Memory B cell (primary cell): ENCODE data around the gene EFCAB5.
"Not testable (repeated sequence)": the region's sequence is repeated elsewhere in the genome, so short reads cannot be mapped to it uniquely, and the experiment has no call there.

ENCODE experiments used
- ATAC-seq: fragments of 150-1000 bp; cut with Tn5 transposase; 2 replicates; pipeline ENCODE4 v1.10.0; 2021; ENCODE audit warnings: low read depth, mild to moderate bottlenecking, moderate library complexity
- DNase-seq, 2 donors: peaks; one replicate each; pipeline ENCODE4 v3.0.0; 2022; ENCODE audit warnings: low spot score in 2 of 2
- H3K27ac Mint-ChIP-seq: one replicate; pipeline ENCODE4 v1.8.0; 2022; ENCODE audit warnings: mild to moderate bottlenecking, moderate library complexity, mixed read lengths
- H3K27me3 Mint-ChIP-seq: one replicate; pipeline ENCODE4 v1.8.0; 2022; ENCODE audit warnings: mixed read lengths
- H3K36me3 Mint-ChIP-seq: one replicate; pipeline ENCODE4 v1.8.0; 2022; ENCODE audit warnings: mild to moderate bottlenecking, mixed read lengths
- H3K4me1 Mint-ChIP-seq: one replicate; pipeline ENCODE4 v1.8.0; 2022; ENCODE audit warnings: mixed read lengths
- H3K4me3 Mint-ChIP-seq: one replicate; pipeline ENCODE4 v1.8.0; 2022; ENCODE audit warnings: mild to moderate bottlenecking, moderate library complexity, mixed read lengths
- H3K9me3 Mint-ChIP-seq: one replicate; pipeline ENCODE4 v1.8.0; 2022; ENCODE audit warnings: mixed read lengths

Gene EFCAB5

GRCh38 chr17:30082773-30083172 lies 141.3 kb downstream of the EFCAB5 start:
- ATAC-seq (no peak), DNase-seq (no peak)
- H3K4me1 Mint-ChIP-seq, result no peaks in the 10 kb centered on the region
- H3K4me3 Mint-ChIP-seq, result no peak overlapping the region
- peaks cover 2% of the 10 kb centered on the region for H3K36me3 Mint-ChIP-seq
- no peak overlapping the region for H3K27ac Mint-ChIP-seq
- H3K27me3 Mint-ChIP-seq, result peaks cover 12% of the 10 kb centered on the region
- peaks cover 3% of the 10 kb centered on the region for H3K9me3 Mint-ChIP-seq

- Mint-ChIP-seq H3K4me3 (no peak overlapping the region), H3K4me1 (no peaks in the 10 kb centered on the region), H3K9me3 (peaks cover 3% of the 10 kb centered on the region), H3K27me3 (peaks cover 15% of the 10 kb centered on the region), H3K27ac (no peak overlapping the region), H3K36me3 (peaks cover 2% of the 10 kb centered on the region)
- no peak for ATAC-seq
- no peak for DNase-seq
These were observed 143.4 kb downstream of the EFCAB5 start for GRCh38 chr17:30084788-30085187.

GRCh38 chr17:30086896-30087295 lies 145.5 kb downstream of the EFCAB5 start:
- ATAC-seq, result no peak

GRCh38 chr17:30087431-30087830 lies 146.0 kb downstream of the EFCAB5 start:
- not testable (repeated sequence) for DNase-seq, ATAC-seq, H3K4me3 Mint-ChIP-seq, H3K36me3 Mint-ChIP-seq, H3K4me1 Mint-ChIP-seq, H3K27ac Mint-ChIP-seq, H3K9me3 Mint-ChIP-seq
- H3K27me3 Mint-ChIP-seq, result peaks cover 17% of the 10 kb centered on the region

More at GRCh38 chr17:30086896-30087295, 145.5 kb downstream of the EFCAB5 start:
- Mint-ChIP-seq H3K27me3 (peaks cover 17% of the 10 kb centered on the region), H3K9me3 (peaks cover 3% of the 10 kb centered on the region), H3K27ac (no peak overlapping the region), H3K36me3 (peaks cover 2% of the 10 kb centered on the region), H3K4me3 (no peak overlapping the region), H3K4me1 (no peaks in the 10 kb centered on the region)
- no peak for DNase-seq

GRCh38 chr17:30091121-30091670 lies 149.8 kb downstream of the EFCAB5 start:
- peaks cover 3% of the 10 kb centered on the region for H3K9me3 Mint-ChIP-seq
- DNase-seq, result no peak
- H3K4me3 Mint-ChIP-seq, result no peak overlapping the region
- peaks cover 19% of the 10 kb centered on the region for H3K27me3 Mint-ChIP-seq
- ATAC-seq, result no peak
- no peaks in the 10 kb centered on the region for H3K4me1 Mint-ChIP-seq
- H3K27ac Mint-ChIP-seq, result no peak overlapping the region
- H3K36me3 Mint-ChIP-seq, result peaks cover under 1% of the 10 kb centered on the region

GRCh38 chr17:30091771-30092170 lies 150.3 kb downstream of the EFCAB5 start:
- H3K27me3 Mint-ChIP-seq, result peaks cover 19% of the 10 kb centered on the region
- no peaks in the 10 kb centered on the region for H3K4me1 Mint-ChIP-seq
- no peaks in the 10 kb centered on the region for H3K36me3 Mint-ChIP-seq
- ATAC-seq, result no peak
- H3K4me3 Mint-ChIP-seq, result no peak overlapping the region
- no peak overlapping the region for H3K27ac Mint-ChIP-seq
- DNase-seq, result no peak
- H3K9me3 Mint-ChIP-seq, result peaks cover 3% of the 10 kb centered on the region

GRCh38 chr17:30092886-30093285 lies 151.5 kb downstream of the EFCAB5 start:
- ATAC-seq, result no peak
- no peaks in the 10 kb centered on the region for H3K9me3 Mint-ChIP-seq
- DNase-seq, result no peak
- no peaks in the 10 kb centered on the region for H3K4me1 Mint-ChIP-seq
- H3K4me3 Mint-ChIP-seq, result no peak overlapping the region
- no peaks in the 10 kb centered on the region for H3K36me3 Mint-ChIP-seq
- H3K27me3 Mint-ChIP-seq, result peaks cover 14% of the 10 kb centered on the region
- H3K27ac Mint-ChIP-seq, result no peak overlapping the region

GRCh38 chr17:30093463-30094147 lies 152.2 kb downstream of the EFCAB5 start:
- H3K27ac Mint-ChIP-seq, result no peak overlapping the region
- DNase-seq, result peak; percentile 66 to 73
- no peaks in the 10 kb centered on the region for H3K9me3 Mint-ChIP-seq
- H3K4me3 Mint-ChIP-seq, result no peak overlapping the region
- peaks cover 14% of the 10 kb centered on the region for H3K27me3 Mint-ChIP-seq
- H3K4me1 Mint-ChIP-seq, result no peaks in the 10 kb centered on the region
- H3K36me3 Mint-ChIP-seq, result no peaks in the 10 kb centered on the region
- peak; percentile 64 for ATAC-seq

- Mint-ChIP-seq H3K27me3 (peaks cover 9% of the 10 kb centered on the region), H3K36me3 (no peaks in the 10 kb centered on the region), H3K27ac (no peak overlapping the region), H3K4me1 (no peaks in the 10 kb centered on the region), H3K9me3 (no peaks in the 10 kb centered on the region), H3K4me3 (no peak overlapping the region)
- DNase-seq (no peak), ATAC-seq (peak; percentile 49)
These were observed 154.2 kb downstream of the EFCAB5 start for GRCh38 chr17:30095507-30096244.

GRCh38 chr17:30101686-30102390 lies 160.4 kb downstream of the EFCAB5 start:
- H3K27me3 Mint-ChIP-seq, result peaks cover 1% of the 10 kb centered on the region
- peaks cover 5% of the 10 kb centered on the region for H3K4me1 Mint-ChIP-seq
- H3K9me3 Mint-ChIP-seq, result no peaks in the 10 kb centered on the region
- H3K4me3 Mint-ChIP-seq, result no peak overlapping the region
- no peak overlapping the region for H3K27ac Mint-ChIP-seq
- DNase-seq (no peak), ATAC-seq (no peak)
- H3K36me3 Mint-ChIP-seq, result no peaks in the 10 kb centered on the region

- no peak for ATAC-seq
- peaks cover 2% of the 10 kb centered on the region for H3K27me3 Mint-ChIP-seq
- H3K36me3 Mint-ChIP-seq, result no peaks in the 10 kb centered on the region
- H3K4me3 Mint-ChIP-seq, result no peak overlapping the region
- no peak overlapping the region for H3K27ac Mint-ChIP-seq
- H3K9me3 Mint-ChIP-seq, result no peaks in the 10 kb centered on the region
- peaks cover 5% of the 10 kb centered on the region for H3K4me1 Mint-ChIP-seq
- DNase-seq, result no peak
These were observed 162.5 kb downstream of the EFCAB5 start for GRCh38 chr17:30103921-30104320.

GRCh38 chr17:30104575-30105339 lies 163.3 kb downstream of the EFCAB5 start:
- Mint-ChIP-seq H3K27ac (no peak overlapping the region), H3K4me1 (peaks cover 5% of the 10 kb centered on the region), H3K27me3 (peaks cover 2% of the 10 kb centered on the region), H3K4me3 (peak overlapping the region; percentile 84), H3K9me3 (no peaks in the 10 kb centered on the region), H3K36me3 (no peaks in the 10 kb centered on the region)
- DNase-seq (peak; percentile 65), ATAC-seq (peak; percentile 94)

- Mint-ChIP-seq H3K36me3 (peaks cover 2% of the 10 kb centered on the region), H3K4me1 (peaks cover 2% of the 10 kb centered on the region), H3K9me3 (no peaks in the 10 kb centered on the region), H3K4me3 (no peak overlapping the region), H3K27me3 (peaks cover 4% of the 10 kb centered on the region), H3K27ac (no peak overlapping the region)
- ATAC-seq (no peak), DNase-seq (no peak)
These were observed 171.4 kb downstream of the EFCAB5 start for GRCh38 chr17:30112794-30113193.
